Measurements from ENCODE around the gene CACNA1I. TPM values are rescaled to one million over a fixed set of nuclear protein-coding genes. Genes with fewer than 3 reads are reported as not detected.

CACNA1I gene
- total RNA-seq, 1 experiment from 2014 or later: 0.15 TPM

GRCh38 chr22:39574779-39575551 lies 4.4 kb downstream of the CACNA1I start:
- intact Hi-C loops (cut with micrococcal nuclease): no loop called here
- no peaks in the 10 kb centered on the region for H3K36me3 ChIP-seq (ENCODE audit: control insufficient read depth in 1 of 2, insufficient read depth in 2 of 2, low read length in 2 of 2)
- CTCF ChIA-PET: interaction anchor here (0.9 to 1.6 kb wide), 3 partner anchors 15 to 78 kb away, joined by 3 read pairs; no protein-coding TSS in a partner anchor

GRCh38 chr22:39575552-39575825 lies 4.9 kb downstream of the CACNA1I start:
- Histone ChIP-seq H3K9me2 (ENCODE audit: insufficient read depth) (no peaks in the 10 kb centered on the region), H3K9me3 (ENCODE audit: control insufficient read depth in 1 of 2, insufficient read depth in 1 of 2, low read depth in 1 of 2, low read length in 2 of 2) (no peaks in the 10 kb centered on the region), H3K4me1 (ENCODE audit: control insufficient read depth in 1 of 2, insufficient read depth in 2 of 2, low read length in 2 of 2) (peaks cover 14 to 22% of the 10 kb centered on the region in 2 experiments), H3K79me2 (ENCODE audit: insufficient read depth, low read length) (no peaks in the 10 kb centered on the region), H3K36me3 (ENCODE audit: control insufficient read depth in 1 of 2, insufficient read depth in 2 of 2, low read length in 2 of 2) (no peaks in the 10 kb centered on the region), H2AFZ (ENCODE audit: low read depth, low read length, poor library complexity, severe bottlenecking) (no peak overlapping the region), H3K27ac (ENCODE audit: low read depth, low read length) (no peak overlapping the region), H3K9ac (ENCODE audit: low read length) (no peak overlapping the region; the same call in 1 of the 2 replicates), H3K4me3 (replicated peaks in 1 of 2; ENCODE audit: low read depth in 1 of 2, low read length in 2 of 2) (no peak overlapping the region), H4K20me1 (ENCODE audit: insufficient read depth) (no peaks in the 10 kb centered on the region), H3K4me2 (ENCODE audit: low read length) (peak overlapping the region; percentile 69), H3K27me3 (ENCODE audit: insufficient read depth, low read length) (no peaks in the 10 kb centered on the region; the same call in 1 of the 2 replicates)
- RAD21 ChIA-PET (ENCODE audit: low non-redundant PET in 1 of 2, low total read pairs in 2 of 2, uncharacterized antibody in 2 of 2, unreplicated experiment in 2 of 2): no interaction called here
- intact Hi-C loops (cut with micrococcal nuclease): no loop called here
- DNase-seq (ENCODE audit: low read depth, low spot score) (no peak), ATAC-seq (peak; percentile 15; the same call in 1 of the 2 replicates)
- no TSS peak for BruUV-seq (replicated peaks)
- TF ChIP-seq SP1 (IDR thresholded peaks at IDR 0.05; ENCODE audit: low read depth) (no peak), FOSL1 (IDR thresholded peaks at IDR 0.05; ENCODE audit: low read depth) (no peak), ZFX (IDR thresholded peaks at IDR 0.05) (no peak), MAX (IDR thresholded peaks at IDR 0.05) (no peak), SIN3A (IDR thresholded peaks at IDR 0.05; ENCODE audit: low read depth) (no peak), ATF3 (IDR thresholded peaks at IDR 0.05) (no peak), ZBTB33 (IDR thresholded peaks at IDR 0.05; ENCODE audit: extremely low read depth, insufficient replicate concordance, low read length) (no peak), YY1 (IDR thresholded peaks at IDR 0.05; ENCODE audit: extremely low read depth, insufficient replicate concordance, low read depth, low read length) (no peak), EZH2phosphoT487 (IDR thresholded peaks at IDR 0.05; ENCODE audit: borderline replicate concordance) (no peak), RAD21 (IDR thresholded peaks at IDR 0.05; ENCODE audit: low read depth) (no peak), SRF (IDR thresholded peaks at IDR 0.05; ENCODE audit: low read depth) (no peak), ZNF274 (IDR thresholded peaks at IDR 0.05; ENCODE audit: low read depth, low read length) (no peak), CEBPB (IDR thresholded peaks at IDR 0.05; ENCODE audit: low read depth) (no peak), POLR2A (IDR thresholded peaks at IDR 0.05; ENCODE audit: borderline replicate concordance, extremely low read depth, insufficient read depth, insufficient read length) (no peak)
- POLR2A ChIA-PET: no interaction called here
- CTCF ChIA-PET: no interaction called here

More at GRCh38 chr22:39574779-39575551, 4.4 kb downstream of the CACNA1I start:
- BruUV-seq (replicated peaks): no TSS peak
- no peaks in the 10 kb centered on the region; the same call in 1 of the 2 replicates for H3K27me3 ChIP-seq (ENCODE audit: insufficient read depth, low read length)
- TF ChIP-seq JUND (IDR thresholded peaks at IDR 0.05) (peak; percentile 94), SIN3A (IDR thresholded peaks at IDR 0.05; ENCODE audit: low read depth) (no peak), MAX (IDR thresholded peaks at IDR 0.05) (0 out of 2 replicates have a peak, but pooled peaks have one; percentile 36), FOSL1 (IDR thresholded peaks at IDR 0.05; ENCODE audit: low read depth) (peak; percentile 97), TCF7L2 (IDR thresholded peaks at IDR 0.05; ENCODE audit: borderline replicate concordance, extremely low read depth, insufficient read depth, insufficient read length) (peak; percentile 91), ZNF274 (IDR thresholded peaks at IDR 0.05; ENCODE audit: low read depth, low read length) (no peak), POLR2AphosphoS5 (IDR thresholded peaks at IDR 0.05; ENCODE audit: low read depth, low read length) (peak; percentile 54), SP1 (IDR thresholded peaks at IDR 0.05; ENCODE audit: low read depth) (peak; percentile 74)
- POLR2A ChIA-PET: interaction anchor here (0.9 kb wide), 1 partner anchor 469 kb away, joined by 3 read pairs; no protein-coding TSS in a partner anchor
- peak overlapping the region; percentile 0; the same call in 1 of the 2 replicates for H3K9ac ChIP-seq (ENCODE audit: low read length)
- H2AFZ ChIP-seq (ENCODE audit: low read depth, low read length, poor library complexity, severe bottlenecking): no peak overlapping the region
- peak; percentile 80 for DNase-seq (ENCODE audit: low read depth, low spot score)
- no peaks in the 10 kb centered on the region for H3K9me3 ChIP-seq (ENCODE audit: control insufficient read depth in 1 of 2, insufficient read depth in 1 of 2, low read depth in 1 of 2, low read length in 2 of 2)
- H3K4me2 ChIP-seq (ENCODE audit: low read length): peak overlapping the region; percentile 69
- H3K27ac ChIP-seq (ENCODE audit: low read depth, low read length): no peak overlapping the region
- peaks cover 14 to 22% of the 10 kb centered on the region in 2 experiments for H3K4me1 ChIP-seq (ENCODE audit: control insufficient read depth in 1 of 2, insufficient read depth in 2 of 2, low read length in 2 of 2)
- H3K9me2 ChIP-seq (ENCODE audit: insufficient read depth): no peaks in the 10 kb centered on the region
- RAD21 ChIA-PET (ENCODE audit: low non-redundant PET in 1 of 2, low total read pairs in 2 of 2, uncharacterized antibody in 2 of 2, unreplicated experiment in 2 of 2): no interaction called here
- peak; percentile 93 for ATAC-seq
- no peak overlapping the region; a peak in 1 of 4 replicates for H3K4me3 ChIP-seq (replicated peaks in 1 of 2; ENCODE audit: low read depth in 1 of 2, low read length in 2 of 2)
- no peaks in the 10 kb centered on the region for H3K79me2 ChIP-seq (ENCODE audit: insufficient read depth, low read length)
- H4K20me1 ChIP-seq (ENCODE audit: insufficient read depth): no peaks in the 10 kb centered on the region
